ENCODE data around the gene C9orf153.

DNA sequence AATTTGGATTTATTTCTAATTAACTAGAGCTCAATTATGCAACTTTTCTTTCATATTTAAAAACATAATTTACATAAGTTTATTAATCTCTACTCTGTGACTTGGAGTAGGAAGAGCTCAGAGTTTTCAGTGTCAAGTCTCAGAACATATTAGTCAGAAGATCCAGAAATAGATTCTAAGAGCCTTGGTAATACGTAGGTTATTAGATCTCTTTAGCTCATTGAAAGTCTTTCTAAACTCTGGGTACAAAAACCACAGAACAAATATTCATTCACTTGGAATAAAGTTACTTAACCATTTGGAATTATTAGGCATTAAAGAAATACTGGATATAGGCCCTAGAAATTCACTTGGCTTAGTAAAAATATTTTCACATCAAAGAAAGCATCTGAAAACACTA, 49.2 kb upstream of the C9orf153 start:
- TF ChIP-seq, protein P1, sequence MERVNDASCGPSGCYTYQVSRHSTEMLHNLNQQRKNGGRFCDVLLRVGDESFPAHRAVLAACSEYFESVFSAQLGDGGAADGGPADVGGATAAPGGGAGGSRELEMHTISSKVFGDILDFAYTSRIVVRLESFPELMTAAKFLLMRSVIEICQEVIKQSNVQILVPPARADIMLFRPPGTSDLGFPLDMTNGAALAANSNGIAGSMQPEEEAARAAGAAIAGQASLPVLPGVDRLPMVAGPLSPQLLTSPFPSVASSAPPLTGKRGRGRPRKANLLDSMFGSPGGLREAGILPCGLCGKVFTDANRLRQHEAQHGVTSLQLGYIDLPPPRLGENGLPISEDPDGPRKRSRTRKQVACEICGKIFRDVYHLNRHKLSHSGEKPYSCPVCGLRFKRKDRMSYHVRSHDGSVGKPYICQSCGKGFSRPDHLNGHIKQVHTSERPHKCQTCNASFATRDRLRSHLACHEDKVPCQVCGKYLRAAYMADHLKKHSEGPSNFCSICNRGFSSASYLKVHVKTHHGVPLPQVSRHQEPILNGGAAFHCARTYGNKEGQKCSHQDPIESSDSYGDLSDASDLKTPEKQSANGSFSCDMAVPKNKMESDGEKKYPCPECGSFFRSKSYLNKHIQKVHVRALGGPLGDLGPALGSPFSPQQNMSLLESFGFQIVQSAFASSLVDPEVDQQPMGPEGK (CRISPR knock-in tag; IDR thresholded peaks at IDR 0.05; ENCODE audit: borderline replicate concordance), result no peak
- no peak for TF ChIP-seq ZNF8 (CRISPR knock-in tag; IDR thresholded peaks at IDR 0.05)
- no peak for TF ChIP-seq OSR1 (CRISPR knock-in tag; IDR thresholded peaks at IDR 0.05)
- no peak for TF ChIP-seq CSDC2 (CRISPR knock-in tag; IDR thresholded peaks at IDR 0.05)
- no peak for TF ChIP-seq BACH2 (CRISPR knock-in tag; IDR thresholded peaks at IDR 0.05; ENCODE audit: borderline replicate concordance)
- TF ChIP-seq ZFP3 (CRISPR knock-in tag; IDR thresholded peaks at IDR 0.05), result no peak

All from SK-N-SH treated with all-trans-retinoic acid at 6 μM for 48 hours (cell line).